Activated CD4-positive, alpha-beta T cell treated with anti-CD3 and anti-CD28 coated beads for 4 hours (primary cell): Measurements from ENCODE around the gene SFXN2.
"Not testable (repeated sequence)": the region's sequence is repeated elsewhere in the genome, so short reads cannot be mapped to it uniquely, and the experiment has no call there.

ENCODE experiments used
- DNase-seq, 2 donors: peaks; one replicate each; pipeline ENCODE4 v3.0.0-alpha.2; 2020

SFXN2 gene

GRCh38 chr10:102758240-102758932 lies 44.0 kb downstream of the SFXN2 start:
- no peak for DNase-seq

- DNase-seq = not testable (repeated sequence)
Measured at GRCh38 chr10:102758933-102759262, 44.5 kb downstream of the SFXN2 start.

- no peak for DNase-seq
Measured at GRCh38 chr10:102759497-102760210, 45.2 kb downstream of the SFXN2 start.

- DNase-seq = no peak
Measured at GRCh38 chr10:102761981-102762380, 47.5 kb downstream of the SFXN2 start.

GRCh38 chr10:102762401-102763015 lies 48.1 kb downstream of the SFXN2 start:
- no peak for DNase-seq

- no peak for DNase-seq
Measured at GRCh38 chr10:102763037-102763607, 48.7 kb downstream of the SFXN2 start.

- no peak for DNase-seq
Measured at GRCh38 chr10:102764470-102765161, 50.2 kb downstream of the SFXN2 start.

GRCh38 chr10:102765336-102765735 lies 50.9 kb downstream of the SFXN2 start:
- no peak for DNase-seq

- no peak for DNase-seq
Measured at GRCh38 chr10:102767428-102768160, 53.2 kb downstream of the SFXN2 start.

GRCh38 chr10:102769375-102770107 lies 55.1 kb downstream of the SFXN2 start:
- DNase-seq = no peak

- no peak for DNase-seq
Measured at GRCh38 chr10:102770108-102770482, 55.7 kb downstream of the SFXN2 start.

- DNase-seq = no peak
Measured at GRCh38 chr10:102770792-102771191, 56.4 kb downstream of the SFXN2 start.

GRCh38 chr10:102773320-102773719 lies 58.9 kb downstream of the SFXN2 start:
- DNase-seq = no peak

GRCh38 chr10:102773986-102774385 lies 59.5 kb downstream of the SFXN2 start:
- no peak for DNase-seq

- DNase-seq = no peak
Measured at GRCh38 chr10:102775201-102775934, 60.9 kb downstream of the SFXN2 start.

- peak in 1 of 2 donors; percentile 5 for DNase-seq
Measured at GRCh38 chr10:102775935-102776669, 61.7 kb downstream of the SFXN2 start.

GRCh38 chr10:102776779-102777456 lies 62.5 kb downstream of the SFXN2 start:
- no peak for DNase-seq

- no peak for DNase-seq
Measured at GRCh38 chr10:102777711-102778453, 63.4 kb downstream of the SFXN2 start.

- DNase-seq = no peak
Measured at GRCh38 chr10:102778781-102779180, 64.3 kb downstream of the SFXN2 start.
